GM21447 (cell line): Measurements from ENCODE around the gene IGFBP7.

Source experiments
- ATAC-seq: cut with Tn5 transposase; IDR thresholded peaks from one replicate; pipeline ENCODE4 v1.9.1; 2021; ENCODE audit not compliant: unreplicated experiment

IGFBP7 gene

DNA sequence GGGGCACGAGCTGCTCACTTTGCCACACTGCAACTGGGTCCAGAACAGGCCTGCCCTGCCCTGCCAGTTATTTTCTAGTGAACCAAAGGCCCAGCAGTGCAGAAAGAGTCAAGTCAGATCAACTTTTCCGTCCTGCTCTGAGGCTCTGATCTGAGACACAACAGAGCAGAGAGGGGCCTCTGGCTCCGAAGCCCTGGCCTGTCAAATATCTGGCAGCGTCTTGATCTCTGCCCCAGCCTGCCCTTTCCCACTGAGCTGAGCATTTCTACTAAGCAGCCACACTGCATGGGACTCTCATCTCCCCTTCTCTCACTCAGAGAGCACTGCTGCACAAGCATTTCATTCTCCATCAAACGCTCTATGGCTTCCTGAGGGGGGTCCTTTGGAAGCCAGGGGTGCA is 11.8 kb downstream of the IGFBP7 start:
- no peak for ATAC-seq

DNA sequence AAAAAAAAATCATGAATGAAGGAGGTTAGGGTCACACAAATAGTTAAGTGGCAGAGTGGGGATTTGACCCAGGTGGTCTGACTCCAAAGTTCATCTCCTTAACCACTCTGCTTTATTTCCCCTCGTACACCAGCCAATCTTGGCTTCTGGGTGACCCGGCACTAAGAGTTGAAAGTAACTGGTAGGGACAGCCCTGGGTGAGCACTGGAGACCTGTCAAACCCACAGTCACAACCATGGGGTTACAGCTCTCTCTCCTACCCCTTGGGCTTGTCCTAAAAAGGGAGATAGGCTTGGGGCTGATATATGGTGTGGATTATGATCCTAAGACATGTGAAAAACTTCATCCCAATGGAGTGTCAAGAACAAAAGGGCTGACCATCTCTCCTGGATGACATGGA is 12.5 kb downstream of the IGFBP7 start:
- ATAC-seq: no peak

DNA sequence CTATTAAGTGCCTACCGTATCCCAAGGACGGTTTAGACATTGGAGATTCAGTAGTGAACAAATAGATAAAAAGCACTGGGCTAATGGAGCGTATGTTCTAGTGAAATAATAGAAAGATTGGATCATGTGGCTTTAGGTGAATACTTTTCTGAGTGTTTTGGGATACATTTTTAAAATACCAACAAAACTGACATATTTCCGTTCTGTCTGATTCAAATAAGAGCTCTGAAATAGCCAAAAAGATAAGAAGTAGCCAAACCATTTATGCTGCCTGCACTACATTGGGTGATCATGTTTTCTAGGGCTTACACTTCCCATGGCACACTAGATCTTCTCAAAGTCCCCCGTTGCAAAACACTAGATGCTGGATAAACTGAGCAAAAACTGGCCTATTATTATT is 14.2 kb downstream of the IGFBP7 start:
- ATAC-seq: no peak

DNA sequence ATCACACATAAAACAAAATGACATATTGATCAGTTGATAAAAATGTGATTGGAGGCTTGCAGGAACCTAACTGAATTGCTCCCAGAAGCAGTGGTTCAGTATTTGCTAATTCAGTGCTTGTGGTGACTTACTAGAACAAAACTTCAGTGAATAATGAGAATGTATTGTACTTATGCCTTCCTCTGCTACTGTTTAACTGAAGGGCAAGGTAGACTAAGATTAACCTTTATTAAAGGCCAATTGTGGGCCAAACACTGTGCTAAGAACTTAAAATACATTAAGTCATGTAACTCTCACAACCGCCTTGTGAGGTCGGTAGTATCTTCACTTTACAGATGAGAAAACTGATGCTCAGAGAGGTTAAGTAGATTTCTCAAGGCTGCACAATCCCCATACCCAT is 14.9 kb downstream of the IGFBP7 start:
- ATAC-seq: no peak

DNA sequence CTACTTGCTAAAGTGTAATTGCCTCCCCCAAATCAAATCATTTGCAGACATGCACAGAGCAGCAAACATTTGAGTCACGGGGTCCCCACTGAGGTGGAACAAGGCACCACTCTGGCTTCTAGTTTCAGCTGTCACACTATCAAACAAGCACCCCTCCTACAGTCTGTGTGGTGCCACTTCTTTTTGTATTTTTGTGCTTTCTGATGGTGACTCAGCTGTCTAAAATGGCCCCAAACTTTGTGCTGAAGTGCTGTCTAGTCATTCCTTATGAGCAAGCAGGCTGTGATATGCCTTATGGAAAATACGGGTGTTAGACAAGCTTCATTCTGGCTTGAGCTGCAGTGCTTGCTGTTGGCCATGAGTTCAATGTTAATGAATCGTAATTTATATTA is 15.4 kb downstream of the IGFBP7 start:
- no peak for ATAC-seq

DNA sequence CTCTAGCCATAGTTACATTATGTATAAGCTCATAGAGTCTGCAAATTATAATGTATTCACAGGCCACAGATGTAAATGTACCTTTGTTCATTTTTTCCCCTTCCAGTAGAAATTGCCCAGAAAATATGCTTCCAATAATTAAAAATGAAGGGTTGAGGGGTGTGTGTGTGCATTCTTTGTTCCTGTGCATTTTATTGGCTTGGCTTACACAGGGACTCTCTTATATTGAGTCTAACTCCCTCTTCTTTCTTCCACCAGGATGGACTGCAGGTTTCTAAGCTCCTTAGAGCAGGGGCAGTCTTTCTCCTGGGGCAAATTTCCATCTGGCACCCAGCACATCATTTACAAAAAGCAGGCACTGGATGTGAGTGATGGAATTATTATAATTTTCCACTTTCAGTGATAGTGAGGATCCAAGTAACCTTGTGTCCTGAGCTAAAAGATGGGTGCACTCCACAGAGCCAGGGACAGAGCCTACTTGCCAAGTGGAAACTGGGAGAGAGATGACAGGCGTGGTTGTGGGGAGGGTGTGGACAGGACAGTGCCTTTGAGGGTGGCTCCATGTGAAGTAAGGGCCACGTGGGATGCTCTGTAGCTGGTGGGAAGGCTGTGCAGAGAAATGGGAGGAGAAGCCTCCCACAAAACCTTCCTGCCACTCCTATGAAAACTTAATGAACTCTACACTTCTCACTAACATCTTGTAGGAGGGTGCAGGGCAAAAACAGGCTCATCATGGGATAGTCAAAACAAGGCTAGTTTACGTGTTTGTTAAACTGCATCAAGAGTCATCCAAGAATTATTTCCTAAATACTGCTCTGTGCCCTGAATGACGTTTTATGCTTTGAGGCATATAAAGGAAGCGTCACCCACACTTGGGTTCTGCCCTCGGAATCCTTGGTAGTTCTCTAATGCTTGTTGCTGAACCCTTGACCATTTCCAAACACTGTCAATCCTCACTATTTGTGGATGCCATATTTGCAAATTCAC is 16.0 kb downstream of the IGFBP7 start:
- no peak for ATAC-seq

DNA sequence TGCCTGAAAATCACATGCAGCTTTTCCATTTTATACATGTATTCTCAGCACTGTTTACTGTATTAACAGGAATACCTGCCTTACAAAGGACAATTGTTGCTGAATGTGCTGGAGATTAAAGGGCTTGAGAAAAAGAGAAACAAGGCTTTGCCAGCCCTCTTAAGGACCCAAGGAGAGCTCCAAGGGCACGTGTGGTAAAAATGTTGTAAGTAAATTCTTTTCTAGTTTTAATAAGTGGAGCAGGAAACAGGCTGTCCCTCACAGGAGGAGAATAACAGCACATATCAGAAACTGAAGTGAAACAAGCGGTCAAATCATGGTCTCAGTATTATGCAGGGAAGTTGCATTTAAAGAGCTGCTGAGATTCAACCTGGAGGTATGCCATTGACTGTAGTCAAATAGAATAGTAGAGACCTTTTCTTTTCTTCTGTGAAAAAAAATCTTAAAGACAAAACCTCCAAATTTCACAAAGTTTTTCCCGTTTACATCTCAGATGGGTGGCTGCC is 18.5 kb downstream of the IGFBP7 start:
- no peak for ATAC-seq

DNA sequence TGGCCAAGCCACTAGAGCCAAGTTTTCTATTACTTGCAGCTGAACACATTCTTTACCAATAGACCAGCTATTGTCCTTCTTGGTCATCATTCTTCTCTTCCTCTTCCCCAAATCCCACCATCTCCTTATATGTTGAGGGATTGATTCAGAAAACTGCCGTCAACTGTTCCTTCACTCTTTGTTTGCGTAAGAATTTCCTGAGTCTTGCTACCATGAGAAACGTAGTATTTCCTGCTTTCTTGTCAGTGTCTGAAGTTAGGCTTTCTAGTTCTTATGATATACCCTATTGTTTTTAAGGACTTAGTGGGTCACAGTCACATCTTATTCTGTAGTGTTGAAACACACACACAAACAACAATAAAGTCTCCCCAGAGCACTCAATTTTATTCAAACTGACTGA is 20.1 kb downstream of the IGFBP7 start:
- no peak for ATAC-seq

DNA sequence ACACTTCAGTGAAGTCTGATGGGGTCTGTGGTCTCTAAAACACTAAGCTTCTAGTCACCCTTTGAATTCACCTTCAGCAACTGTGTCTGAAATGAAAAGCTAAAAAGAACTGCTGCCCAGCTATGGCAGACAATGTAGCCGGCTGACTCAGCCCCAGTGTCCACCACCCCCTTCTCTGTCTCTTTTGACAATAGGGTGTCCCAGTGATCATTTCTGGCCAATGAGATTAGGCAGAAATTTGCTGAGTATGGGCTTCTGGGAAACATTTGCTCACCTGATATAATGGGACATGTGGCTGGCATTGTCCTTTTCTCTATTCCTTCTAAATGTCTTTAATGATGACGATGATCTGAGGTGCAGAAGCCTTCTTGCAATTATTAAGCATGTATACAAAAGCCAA is 20.6 kb downstream of the IGFBP7 start:
- no peak for ATAC-seq

DNA sequence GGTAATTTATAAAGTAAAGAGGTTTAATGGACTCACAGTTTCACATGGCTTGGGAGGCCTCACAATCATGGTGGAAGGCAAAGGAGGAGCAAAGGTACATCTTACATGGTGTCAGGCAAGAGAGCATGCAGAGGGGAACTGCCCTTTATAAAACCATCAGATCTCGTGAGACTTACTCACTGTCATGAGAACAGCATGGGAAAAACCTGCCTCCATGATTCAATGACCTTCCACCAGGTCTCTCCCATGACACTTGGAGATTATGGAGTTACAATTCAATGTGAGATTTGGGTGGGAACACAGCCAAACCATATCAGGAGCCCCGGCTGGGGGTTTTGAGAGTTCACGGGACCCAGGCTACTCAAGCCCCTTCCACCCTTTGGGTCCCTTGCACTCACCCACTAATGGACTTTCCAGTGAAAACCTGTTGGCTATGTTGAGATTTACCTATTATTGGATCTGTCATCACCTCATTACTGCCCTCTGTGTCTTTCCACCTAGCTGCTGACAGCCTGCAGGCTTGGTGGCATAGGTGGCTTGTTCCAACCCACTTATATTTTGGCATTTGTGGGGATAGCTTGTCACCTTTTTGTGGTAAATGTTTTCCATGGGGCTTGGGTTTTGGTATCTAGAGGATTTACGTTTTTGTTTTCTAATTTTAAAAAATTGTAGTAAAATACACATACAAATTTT is 24.0 kb downstream of the IGFBP7 start:
- no peak for ATAC-seq

DNA sequence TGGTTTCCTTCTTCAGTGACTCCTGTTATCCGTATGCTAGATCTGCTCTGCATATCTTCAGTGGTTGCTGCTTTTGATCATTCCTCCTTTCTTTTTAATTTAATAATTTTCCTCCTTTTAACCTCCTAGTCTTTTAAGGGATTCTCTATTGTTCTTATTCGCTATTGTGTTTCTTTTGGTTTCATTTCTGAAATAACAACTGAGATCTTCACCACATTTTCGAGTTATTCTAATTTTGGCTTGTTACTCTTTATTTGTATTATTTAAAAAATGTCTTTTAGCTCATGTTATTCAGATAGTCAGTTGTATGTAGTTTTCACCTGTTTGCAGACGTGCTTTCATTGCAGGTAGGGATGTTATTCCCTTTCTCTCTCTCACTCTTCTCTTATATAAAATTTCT is 24.9 kb downstream of the IGFBP7 start:
- ATAC-seq: no peak

DNA sequence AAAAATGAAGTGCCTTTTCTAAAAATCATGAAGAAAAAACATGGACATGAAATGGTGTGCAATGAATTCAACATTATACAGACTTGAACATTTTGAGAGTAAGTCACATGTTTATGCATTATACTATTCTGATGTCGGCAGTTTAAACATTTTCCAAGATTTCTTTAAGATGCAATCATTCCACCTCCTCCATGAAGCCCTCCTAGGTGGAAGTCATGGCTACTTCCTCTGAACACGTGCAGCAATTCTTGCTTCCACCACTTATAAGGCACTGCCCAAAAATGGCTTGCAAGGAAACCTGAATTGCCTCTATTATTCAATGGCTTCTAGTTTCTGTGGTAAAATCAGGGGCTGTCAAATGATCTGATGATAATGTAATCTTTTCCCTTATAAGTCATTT is 25.8 kb downstream of the IGFBP7 start:
- ATAC-seq: no peak

DNA sequence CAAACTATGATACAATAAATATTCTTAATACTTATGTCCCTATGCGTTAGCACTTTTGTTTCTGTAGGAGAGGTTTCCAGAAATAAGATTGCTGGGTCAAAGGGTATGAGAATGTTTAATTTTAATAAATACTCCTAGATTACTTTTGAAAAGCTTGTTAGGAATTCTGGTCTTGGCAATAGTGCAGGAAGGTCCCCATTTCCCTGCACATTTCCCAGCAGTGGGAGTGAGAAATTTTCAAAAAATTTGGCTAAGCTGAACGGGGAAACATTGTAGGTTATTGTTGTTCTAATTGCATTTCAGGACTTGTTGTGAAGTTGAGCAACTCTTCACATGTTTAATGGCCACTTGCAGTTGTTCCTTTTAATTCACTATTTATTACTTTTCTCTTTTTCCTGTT is 27.1 kb downstream of the IGFBP7 start:
- no peak for ATAC-seq

DNA sequence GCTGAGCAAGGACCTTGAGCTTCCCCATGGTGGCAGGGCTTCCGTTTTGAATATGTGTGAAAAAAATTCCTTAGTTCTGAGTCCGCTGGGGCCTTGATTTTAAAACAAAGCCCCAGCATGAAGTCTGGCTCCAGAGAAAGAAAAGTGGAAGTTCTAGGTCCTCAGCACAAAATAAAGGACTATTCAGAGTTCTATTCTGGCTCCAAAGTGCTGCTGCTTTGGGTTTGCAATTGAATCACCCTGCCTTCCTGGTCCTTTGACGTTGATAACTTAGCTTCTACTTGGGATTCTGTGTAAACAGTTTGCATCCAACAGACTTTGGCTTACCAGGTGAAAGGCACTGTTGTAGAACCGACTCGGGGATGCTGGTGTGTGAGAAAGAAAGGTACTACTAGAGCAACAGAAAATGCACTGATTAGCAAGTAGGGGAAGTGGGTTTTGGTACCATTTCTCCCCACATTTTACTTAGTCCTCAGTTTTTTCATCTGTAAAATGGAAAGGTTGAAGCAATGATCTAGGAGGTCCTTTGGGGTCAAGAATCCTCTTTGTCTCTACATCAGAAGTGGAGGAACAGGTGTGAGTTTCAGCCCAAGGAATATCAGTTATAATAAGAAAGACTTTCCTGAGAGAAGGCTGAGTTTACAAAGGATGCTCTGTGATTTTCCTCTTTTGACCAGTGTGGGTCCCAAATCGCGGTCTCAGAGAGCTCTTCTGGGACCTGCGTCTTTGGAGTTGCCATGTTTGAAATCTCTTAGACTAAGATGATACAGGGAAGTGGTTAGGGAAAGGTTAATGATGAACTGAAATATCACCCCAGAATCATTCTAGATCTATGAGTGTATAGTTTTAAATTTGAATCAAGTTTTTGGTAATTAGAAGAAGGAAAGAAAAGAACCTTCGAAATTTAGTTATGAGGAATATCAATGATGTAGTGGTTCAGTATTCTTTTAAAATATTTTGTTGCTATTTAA is 28.2 kb downstream of the IGFBP7 start:
- ATAC-seq: no peak

DNA sequence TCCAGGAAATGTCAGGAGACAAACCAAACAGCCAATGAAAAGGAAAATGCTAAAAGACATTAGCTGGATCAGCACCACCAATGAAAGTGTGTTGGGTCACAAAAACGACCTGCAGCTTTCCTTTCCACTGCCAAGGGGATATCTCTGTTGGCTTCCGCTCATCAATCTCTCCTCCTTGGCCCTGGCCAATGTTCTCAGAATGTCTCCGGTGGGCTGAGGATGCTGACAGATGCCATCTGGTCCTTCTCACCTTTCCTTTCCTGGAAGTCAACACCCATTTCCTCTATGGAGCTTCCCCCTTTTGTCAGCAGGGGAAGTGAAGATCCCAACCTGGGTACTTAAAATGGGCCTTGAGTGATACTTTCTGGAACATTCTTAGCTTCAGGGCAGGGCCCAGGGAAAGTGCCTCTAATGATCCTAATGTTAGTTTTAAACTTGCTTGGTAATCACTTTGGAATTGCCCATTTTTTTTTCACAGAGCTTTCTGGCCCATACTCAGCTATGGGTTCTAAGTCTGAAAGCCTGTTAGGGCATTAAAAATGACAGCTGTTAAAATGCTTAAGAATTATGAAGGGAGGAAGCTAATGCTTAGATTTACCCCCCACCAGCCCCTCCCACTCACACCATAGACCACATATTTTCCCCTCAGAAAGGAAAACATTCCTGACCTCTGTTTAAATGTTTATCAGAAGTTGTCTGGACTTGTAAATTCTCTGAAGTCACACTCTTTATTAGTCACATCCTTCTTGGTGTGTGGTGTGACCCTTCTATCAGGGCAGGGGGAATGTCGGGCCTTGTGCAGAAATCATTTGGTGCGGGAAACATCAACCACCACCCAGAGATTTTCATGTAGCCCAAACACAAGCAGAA is 29.2 kb downstream of the IGFBP7 start:
- no peak for ATAC-seq

DNA sequence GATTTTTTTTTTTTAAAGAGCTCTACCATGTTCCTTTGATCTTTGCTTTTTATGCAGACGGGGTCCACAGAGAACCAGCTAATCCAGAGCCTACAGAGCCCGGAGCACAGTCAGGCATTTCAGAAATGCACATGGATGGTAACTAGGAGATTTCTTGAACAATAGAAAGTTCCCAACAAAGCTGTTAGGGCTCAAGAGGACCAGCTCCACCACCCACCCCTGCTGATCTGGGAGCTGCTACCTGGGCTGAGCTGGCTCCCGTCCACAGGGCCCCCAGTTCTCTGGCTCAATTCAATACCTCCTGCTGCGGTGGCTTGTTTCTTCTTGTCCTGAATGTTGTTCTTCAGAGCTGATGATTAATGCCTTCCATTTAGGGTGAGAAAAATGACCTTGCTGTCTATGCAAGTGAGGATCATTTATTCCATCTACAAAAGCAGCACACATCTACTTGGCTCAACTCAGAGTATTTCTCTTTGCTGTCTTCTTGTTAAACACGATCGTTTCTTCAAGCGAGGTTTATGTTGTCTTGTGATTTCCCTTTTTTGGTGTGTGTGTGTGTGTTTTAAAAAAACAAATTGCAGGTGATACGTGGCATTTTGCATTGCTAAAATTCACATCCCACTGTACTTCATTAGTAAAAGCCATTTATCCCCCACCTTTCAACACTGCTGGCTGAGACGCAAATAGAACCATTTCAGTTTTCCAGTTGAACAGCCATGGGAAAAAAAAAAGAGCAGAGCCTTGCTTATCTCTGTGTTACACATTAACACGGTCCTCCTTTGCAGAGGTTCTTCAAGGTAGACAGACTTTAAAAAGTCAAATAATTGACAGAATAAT is 31.3 kb downstream of the IGFBP7 start:
- ATAC-seq: no peak

DNA sequence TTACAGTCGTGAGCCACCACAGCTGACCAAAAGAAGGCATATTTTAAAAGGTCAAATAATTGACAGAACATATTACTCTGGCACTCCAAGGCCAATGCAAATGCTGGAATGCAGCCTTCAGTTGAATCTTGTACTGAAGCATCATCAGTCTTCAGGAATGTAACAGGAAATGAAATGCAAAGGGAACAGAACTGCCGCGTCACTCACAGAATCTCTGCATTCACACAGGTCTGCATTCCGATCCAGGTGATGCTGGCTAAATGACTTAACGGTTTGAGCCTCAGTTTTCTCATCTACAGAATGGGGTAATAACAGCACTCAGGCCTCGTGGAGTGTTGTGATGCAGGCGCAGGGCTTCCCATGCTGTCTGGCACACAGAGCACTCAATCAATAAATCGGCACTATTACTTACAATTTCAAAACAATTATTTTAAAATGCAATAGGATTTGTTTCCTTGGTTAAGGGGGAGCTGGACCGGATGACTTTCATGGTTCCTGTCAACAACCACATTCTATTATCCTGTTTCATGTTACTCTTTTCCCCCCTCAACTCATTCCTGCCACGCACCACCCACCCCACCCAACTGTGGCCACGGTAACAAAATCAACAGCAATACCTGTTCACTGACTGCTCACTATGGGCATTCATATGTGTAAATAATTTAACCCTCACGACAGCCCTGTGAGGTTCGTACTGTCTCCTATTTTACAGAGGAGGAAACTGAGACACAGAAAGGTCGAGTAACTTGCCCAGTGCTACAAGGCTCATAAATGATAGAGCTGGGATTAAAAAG is 32.4 kb downstream of the IGFBP7 start:
- no peak for ATAC-seq

DNA sequence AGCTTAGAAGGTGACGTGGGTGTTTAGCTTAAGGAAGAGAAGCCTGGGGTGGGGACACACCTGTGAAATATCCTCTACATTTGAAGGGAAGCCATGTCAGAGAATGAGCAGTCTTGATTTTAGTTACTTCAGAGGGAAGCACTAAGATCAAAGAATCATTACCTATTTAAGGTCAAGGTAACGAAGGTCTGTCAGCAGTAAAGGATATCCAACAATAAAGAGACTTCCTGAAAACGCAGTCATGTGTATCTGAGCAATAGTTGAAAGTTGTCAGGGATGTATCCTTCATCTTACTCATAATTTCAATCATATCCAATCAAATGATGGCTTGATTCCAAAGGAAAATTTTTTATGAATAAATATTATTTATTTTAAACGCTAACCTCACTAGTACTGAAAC is 33.5 kb downstream of the IGFBP7 start:
- no peak for ATAC-seq
